T-helper 9 cell (primary cell): Measurements from ENCODE around the gene E2F4.

Experiments used
- DNase-seq: peaks from one replicate; pipeline ENCODE4 v3.0.0-alpha.2; 2020

Gene E2F4

DNA sequence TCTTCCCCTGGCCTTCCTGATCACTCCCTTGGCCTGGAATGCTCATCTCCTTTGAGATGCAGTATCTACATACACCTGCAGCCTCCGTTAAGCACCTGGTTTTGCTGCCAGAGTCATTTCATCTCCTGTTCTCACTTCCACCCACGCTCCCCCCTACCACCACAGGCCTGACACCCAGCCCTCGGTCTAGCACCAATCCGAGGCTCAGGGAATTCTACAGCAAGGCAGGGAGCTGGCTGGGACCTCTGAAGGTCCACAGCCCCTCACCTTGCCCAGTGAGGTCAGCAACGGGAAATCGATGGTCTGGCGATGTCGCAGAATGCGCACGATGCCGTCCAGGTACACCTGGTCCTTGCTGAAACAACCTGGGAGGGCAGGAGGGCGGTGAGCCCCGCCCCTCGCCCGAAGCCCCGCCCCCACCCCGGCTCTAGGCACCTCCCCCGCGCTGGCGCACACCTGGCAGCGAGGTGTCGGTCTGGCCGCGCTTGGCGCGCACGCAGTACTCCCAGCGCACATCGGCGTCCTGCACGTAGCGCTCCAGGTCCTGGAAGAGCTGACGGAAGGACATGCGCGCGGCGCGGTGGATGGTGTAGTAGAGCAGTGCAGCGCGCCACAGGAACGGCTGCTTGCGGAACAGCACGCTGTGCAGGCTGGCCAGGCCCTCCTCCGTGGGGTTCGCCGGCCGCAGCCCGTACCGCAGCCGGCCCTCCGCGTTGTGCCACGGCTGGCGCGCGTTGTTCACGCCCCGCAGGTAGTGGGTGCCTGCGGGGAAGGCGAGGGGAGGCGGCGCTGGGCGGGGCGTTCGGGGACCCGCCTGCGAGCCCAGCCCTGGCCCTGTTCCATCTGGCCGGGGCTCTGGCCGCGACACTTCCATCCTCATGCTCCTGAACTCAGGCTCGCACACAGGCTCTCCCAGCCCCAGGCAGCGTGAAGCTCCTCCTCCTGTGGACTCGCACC is 13.9 kb upstream of the E2F4 start:
- DNase-seq = peak; percentile 63

DNA sequence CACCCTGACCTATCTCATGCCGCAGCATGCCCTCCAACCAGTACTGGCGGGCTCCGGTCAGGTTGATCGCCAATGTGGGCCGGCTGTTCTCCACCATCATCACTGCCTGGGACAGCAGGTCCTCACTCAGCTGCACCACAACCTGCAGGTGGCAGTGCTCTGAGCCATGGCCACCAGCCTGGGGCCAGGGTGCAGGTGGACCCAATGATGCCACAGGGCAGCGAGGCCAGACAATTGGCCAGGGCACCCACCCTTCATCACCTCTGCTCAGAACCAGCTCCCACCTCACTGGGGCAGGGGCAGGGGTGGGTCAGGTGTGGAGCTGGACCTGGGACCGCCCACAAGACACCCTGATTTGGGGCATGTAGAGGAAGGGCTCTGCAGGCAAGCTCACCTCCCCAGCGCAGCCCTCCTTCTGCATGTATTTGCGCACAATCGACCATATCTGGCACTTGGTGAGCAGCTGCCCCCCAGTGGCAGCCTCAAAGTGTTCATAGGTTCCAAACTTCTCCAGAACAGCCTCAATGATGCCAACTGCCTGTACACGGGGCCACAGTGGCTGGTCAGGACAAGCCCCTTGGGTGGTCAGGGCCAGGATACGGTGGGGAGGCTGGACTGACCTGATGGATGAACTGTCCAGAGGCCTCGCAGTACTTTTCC is 12.4 kb upstream of the E2F4 start:
- no peak for DNase-seq

DNA sequence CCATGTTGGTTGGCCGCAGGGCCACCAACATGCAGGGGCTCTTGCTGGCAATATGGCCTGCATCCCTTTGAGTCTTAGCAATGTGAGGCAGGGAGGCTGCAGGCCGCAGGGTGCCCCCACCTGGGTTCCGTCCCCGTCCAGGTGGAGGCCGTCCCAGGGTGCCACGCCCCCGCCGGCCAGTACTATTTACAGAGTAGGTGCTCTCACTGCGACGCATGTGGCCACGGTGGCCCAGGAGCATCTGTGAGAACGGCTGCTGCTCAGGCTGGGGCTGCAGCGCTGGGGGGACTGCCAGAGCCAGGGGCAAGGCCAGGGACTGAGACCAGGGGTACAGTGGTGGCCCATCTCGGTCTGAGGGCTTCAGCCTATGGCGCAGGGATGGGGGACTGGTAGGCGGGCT is 11.8 kb upstream of the E2F4 start:
- DNase-seq = no peak

DNA sequence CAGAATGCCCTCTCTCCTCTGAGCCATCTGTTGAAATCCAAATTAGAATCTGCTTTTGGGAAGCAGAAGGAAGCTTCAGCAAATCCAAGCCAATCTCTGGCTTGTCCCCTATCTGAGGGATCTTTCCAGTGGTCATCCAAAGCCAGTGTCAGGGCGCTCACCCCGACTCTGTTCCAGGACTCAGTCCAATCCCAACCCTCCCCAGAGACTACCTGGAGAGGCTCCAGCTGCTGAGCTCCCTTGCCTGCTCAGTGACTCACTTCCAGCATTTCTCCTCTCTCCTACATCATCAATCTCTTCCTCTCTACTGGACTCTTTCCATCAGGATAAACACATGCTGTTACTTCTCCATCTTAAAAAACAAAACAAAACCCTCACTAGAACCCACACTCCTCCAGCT is 10.6 kb upstream of the E2F4 start:
- no peak for DNase-seq

DNA sequence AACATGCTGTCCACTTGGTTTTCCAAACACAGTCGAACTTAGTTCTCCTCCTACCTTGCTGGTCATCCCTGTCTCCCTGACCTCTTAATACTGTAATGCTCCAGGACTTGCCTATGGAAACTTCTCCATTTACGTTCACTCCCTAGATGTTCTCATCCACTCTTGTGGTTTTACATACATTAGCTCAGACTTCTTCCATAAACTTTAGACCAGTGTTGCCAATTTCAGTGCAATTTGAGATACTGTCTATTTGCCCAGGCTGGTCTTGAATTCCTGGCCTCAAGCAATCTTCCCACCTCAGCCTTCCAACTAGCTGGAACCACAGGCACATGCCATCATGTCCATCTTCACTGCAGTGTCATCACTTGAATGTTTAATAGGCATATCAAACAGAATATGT is 9.7 kb upstream of the E2F4 start:
- DNase-seq = no peak

DNA sequence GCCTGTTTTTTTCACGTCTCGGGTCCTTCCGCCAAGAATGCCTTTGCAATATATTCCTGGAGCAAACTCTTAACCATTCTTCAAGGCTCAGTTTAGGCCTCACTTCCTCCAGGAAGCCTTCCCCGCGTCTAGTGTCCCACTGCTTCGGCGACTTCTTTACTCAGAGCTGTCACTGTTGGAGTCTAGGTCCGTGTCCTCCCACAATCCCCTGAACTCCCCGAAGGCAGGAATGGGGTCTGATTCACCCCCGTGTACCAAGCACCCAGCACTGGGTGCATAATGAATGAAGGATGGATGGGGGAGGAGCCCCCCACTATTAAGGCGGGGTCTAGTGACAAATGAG is 8.7 kb upstream of the E2F4 start:
- DNase-seq = no peak

DNA sequence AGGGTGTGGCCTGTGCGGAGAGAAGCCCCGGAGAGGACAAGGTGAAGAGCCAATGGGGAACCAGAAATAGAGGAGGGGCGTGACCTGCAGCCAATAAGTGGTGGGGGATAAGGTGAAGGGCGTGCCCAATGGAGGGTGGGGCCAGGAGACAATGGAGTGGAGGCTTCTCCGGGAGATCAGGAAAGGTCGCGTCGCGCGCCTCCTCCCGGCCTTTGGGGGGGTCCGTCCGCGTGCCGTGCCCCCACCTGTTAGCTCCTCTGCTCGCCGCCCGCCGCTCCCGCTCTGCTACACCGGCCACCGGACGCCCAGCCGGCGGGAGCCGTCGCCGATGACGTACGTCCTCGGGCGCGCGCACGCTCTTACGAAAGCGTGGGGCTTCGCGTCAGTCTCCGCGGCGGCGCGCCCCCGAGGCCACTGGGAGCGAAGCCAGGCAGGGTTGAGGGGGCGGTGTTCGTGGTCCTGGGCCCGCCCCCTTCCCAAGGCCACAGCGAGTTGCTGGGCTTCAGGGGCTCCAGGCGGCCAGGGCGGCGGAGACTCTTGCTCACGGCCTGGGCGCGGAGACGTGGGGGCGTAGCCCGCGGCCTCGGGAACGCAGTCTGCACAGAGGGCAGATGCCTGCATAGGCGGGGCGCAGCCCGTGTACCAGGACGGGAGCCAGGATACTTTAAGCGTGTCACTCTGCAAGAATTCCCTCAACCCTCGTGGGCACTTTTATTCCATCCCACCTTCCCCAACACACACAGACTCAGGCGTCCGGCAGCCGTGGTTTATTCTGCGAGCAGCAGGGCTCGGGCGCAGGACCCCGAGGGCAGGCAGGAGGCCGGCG is 8.1 kb upstream of the E2F4 start, which contains the start of gene MATCAP1:
Gene MATCAP1 (minus strand): TSS at position 337 of the 826 bp plus-strand sequence. CDS start 3,353 bp downstream, outside the sequence.
- DNase-seq = peak; percentile 85

DNA sequence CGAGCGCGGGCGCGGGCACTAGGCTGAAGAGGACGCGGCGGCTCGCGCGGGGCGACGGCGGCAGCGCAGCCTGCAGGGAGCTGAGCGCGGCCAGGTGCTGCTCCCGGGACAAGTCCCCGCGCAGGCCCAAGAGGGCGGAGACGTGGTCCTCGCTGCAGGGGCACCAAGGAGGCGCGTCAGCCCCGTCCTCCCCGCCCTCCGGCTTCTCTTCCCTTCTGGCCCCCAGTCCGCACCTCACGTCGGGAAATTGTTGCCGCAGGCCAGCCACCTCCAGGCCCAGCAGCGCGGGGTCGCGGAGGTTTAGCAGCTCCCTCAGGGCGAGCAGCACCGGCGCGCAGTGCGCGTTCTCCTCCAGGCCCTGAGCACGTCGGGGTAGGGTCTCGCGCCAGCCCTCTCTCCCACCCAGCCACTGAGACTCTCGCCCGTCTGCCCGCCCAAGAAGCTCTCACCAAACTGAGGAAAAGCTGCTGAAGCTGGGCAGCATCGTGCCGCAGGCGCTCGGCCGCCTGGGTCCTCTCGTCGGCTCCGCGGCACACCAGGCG is 7.4 kb upstream of the E2F4 start:
- peak; percentile 24 for DNase-seq

DNA sequence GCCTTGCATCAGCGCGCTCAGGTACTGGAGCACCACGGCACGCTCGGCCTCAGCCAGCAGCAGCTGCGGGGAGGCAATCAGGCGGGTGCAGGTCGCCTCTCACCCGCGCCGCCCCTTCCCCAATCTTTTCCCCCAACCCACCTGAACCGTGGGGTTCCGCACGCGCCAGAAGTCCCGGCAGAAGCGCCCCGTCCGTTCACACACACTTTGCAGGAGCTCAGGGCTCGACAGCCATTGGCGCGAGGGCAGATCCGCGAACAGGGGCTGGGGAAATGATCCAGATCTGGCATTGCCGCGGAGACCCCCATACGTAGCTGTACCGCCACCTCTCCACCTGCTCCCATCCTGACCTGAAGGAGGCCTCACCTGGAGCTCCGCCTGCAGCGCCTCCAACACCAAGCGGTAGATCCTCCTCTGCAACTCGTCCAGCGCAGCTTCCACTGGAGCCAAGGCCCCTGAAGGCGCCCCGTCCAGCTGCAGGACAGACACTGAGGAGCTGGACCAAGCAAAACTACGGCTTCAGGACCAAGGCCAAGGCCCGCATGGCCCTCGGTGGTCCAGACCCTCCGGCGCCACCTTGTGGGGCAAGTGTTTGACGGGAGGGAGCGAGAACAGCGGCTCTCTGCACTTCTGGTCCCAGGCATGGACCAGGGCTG is 6.8 kb upstream of the E2F4 start:
- DNase-seq = peak; percentile 85

DNA sequence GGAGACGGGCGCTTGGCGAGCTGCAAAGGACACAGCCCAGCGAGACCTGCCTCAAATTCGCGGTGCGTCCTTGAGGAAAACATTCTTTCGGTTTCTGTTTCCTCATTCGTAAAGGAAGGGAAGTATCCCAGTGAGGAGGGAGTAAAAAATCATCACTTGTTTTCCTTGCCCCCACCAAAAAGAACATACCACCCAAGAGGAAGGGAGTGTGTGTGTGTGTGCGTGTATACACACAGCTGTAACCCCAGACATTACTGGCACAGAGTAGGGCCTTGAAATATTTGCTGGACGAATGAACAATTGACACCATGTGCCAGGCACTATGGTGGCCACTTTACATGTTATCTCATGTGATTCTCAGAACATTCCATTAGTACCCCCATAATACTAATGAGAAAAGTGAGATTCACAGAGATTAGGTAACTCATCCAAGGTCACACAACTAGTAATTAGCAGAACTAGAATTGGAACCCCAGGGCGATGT is 6.3 kb upstream of the E2F4 start:
- DNase-seq = no peak

DNA sequence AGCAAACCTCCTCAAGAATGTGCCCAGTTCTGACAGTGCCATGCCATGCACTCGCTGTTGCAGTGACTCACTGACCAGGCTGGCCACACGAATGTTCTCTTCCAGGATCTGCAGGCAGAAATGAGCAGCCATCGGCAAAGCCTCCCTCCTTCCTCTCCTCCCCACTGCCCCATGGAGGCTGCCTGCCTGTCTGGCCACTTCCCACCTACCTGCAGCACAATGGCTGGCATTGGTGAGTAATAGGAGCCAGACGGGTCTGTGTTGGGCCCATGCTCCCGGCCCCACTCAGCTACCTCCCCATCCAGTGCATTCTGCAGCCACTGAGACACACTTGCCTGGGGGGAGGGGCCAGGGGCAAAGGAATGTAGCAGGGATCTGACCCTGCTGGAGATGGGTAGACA is 5.4 kb upstream of the E2F4 start:
- no peak for DNase-seq

DNA sequence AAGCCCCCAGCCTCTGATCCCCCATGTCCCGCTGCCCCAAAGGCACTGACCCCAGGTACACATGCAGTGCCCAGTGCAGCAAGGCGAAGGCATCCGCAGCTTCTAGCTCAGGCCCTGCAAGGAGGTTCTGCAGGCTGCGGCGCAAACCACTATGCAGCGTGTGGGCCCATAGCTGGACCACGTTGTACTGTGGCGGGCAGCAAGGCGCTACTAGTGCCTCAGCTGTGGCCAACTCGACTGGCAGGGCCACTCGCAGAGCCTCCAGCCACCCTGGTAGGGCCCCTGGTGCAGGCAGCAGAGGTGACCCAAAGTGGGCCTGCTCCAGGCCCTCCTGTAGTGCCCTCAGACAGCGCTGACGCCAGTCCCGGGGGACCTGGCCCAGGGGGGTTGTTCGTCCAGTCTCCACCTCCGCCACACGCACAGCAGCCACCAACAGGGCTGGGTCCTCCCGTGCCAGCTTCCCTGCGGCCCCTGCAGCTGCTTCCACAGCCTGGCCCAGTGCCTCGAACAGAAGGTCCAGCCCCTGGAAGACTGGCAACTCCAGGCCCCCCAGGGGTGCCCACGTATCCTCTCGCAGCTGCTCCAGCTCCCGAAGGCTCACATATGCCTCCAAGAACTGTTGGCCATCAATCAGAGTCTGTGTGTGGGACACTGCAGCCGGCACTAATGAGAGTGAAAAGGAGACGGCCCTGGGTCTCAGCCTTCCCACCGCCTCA is 4.6 kb upstream of the E2F4 start:
- no peak for DNase-seq

DNA sequence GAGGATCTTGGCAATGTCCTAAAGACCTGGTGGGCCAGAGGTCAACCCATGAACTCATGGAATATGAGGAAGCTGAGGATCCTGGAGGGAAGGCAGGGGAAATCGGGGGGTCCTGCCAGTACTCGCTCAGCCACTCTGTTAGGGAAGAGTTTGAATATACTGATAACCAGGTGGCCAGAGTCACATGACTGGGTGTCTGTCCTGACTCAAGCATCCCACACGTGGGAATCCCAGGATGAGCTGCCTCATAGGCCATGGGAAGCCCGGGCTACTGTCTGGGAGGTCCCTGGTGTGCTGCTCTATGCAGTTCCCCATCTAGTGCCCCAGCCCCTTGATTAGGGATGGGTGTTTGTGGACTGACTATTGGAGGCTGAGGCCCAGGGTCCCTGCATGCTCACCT is 3.6 kb upstream of the E2F4 start:
- DNase-seq = no peak

DNA sequence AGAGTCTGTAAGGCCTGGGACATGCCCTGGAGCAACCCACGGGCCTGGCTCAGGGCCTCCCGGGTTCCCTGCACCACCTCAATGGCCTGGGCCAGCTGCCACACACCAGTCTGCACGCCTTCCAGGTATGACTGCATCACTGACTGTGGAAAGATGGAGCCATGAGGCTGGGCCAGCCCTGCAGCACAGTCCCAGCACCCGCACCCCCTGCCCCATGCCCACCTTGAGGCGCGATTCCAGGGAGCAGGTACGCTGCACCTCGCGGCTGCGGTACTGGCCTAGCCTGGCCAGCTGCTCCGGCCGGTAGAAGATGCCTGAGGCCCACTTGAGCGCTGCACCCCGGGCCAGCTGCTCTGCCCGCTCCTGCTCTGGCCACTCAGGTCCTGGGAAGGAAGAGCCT is 3.2 kb upstream of the E2F4 start:
- DNase-seq = no peak

DNA sequence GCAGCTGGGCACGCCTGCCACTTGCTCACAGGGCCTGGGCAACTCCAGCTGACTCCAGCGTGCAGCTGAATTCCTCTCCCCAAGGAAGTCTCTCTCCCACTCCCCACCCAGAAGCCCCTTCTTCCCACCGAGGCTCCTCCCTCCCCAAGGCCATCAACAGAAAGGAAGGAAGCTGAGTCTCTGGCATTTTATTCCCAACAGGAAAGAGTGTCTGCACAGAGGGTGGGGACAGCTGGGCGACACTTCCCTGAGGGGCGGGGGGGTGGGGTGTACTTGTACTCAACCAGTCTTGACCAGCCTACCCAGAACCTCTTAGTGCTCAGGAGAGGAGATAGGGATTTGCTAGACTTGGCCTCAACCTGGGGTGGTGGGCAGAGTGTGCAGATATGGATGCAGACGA is 1.9 kb upstream of the E2F4 start, which contains the start of gene EXOC3L1:
Gene EXOC3L1 (minus strand): TSS at position 96 of the 400 bp plus-strand sequence. CDS start 460 bp downstream, outside the sequence.
- no peak for DNase-seq

DNA sequence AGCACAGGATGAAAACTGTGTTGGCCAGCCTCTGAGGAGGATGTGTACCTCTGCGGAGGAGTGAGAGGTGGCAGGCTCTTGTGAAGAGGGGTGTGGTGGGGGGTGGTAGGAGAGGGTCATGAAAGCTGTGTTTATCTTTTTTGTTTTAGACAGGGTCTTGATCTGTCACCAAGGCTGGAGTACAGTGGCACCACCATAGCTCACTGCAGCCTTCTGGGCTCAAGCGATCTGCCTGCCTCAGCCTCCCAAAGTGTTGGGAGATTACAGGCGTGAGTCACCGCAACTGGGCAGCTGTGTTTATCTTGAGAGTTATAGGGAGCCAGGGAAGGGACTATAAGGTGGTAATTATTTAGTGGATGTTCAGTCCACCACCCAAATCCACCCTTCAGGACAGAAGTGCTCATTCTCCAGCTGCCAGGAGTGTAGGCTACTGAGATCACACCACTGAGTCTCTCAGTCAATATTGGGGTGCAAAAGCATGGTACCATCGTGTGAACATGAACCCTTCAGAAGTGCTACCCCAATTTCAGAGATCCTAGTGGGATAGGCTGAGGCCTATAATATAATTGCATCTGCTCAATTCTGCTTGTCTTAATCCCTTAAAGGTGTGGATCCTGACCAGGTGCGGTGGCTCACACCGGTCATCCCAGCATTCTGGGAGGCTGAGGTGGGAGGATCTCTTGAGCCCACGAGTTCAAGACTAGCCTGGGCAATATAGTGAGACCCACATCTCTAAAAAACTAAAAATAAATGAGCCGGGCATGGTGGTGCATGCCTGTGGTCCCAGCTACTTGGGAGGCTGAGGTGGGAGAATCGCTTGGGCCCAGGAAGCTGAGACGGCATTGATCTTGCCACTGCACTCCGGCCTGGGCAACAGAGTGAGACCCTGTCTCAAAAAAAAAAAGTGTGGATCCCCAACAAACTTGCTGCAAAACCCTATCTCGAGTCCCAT is 1.2 kb upstream of the E2F4 start:
- DNase-seq = no peak

DNA sequence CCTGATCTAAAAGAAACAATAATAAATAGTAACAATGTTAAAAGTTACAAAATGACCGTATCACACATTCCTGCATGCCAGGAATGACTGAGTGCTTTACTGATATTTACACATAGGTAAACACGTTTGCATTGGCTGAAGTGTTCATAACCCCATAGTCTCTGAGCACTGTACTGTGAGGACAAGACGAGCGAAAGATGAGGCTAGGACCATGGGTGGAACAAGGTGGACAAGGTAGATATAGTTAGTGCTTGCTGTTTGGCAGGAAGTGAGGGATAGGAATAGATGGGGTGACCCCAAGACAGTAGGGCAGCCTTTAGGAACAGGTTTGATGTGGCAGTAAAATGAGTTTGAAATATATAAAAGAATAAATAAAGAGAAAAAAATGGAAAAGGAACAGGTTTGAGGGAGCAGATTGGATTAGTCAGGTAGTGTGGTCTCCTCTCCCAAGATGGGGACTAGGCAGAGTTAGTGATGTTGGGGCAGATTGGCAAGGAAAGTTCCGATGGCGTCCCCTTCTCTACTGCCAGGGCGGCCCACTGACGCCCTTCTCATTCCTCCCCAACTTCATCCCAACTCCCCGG is 452 bp upstream of the E2F4 start:
- no peak for DNase-seq

DNA sequence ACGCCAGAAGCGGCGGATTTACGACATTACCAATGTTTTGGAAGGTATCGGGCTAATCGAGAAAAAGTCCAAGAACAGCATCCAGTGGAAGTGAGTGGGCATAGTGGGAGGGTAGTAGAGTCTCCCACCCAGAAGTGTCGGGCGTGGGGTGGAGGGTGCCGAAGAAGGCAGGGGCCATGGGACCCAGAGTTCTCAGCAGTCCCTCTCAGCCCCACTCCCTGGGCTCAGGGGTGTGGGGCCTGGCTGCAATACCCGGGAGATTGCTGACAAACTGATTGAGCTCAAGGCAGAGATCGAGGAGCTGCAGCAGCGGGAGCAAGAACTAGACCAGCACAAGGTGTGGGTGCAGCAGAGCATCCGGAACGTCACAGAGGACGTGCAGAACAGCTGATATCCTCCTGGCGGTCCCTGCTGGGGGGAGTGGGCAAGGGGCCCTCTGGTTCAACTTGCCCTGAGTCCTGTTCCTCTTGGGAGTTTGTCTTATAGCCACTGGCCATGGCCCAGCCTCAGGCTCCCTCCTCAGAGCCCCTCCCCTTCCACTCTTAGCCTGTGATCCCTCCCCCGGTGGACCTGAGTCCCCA is 916 bp downstream of the E2F4 start:
- no peak for DNase-seq

DNA sequence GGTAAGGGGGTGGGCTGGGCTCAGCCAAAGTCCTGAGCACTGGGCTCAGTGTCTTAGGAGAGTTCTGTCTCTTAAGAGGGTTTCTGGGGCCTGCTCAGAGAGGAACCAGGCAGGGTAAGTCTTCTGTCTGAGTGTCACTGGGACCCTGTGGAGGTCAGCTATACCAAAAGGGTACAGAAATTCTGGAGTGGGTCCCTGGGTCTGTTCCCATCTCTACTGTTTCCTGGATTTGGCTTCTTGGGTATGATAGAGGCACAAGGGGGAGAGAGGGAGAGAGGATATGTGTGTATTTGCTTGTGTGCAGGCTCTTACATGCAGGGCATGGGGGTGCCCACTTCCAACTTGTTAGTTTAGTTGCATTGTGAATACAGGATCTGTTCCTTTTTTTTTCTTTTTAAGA is 1.6 kb downstream of the E2F4 start:
- DNase-seq = no peak

DNA sequence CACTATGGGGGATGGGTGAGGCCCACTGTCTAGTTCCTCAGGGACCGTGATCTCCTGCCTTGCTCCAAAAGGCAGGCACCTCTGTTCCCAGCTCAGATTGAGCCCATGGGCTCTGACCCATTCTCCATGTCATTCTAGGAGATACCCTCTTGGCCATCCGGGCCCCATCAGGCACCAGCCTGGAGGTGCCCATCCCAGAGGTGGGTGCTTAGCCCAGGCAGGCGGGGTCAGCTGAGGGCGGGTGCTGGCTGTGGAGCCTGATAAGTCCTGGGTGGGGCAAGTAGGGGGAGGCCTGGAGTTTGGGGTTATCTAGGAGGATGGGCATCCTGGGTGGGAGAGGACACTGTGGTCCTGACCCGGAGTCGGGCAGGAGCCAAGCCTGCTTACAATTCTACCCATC is 2.3 kb downstream of the E2F4 start:
- DNase-seq = no peak
